Measurements from ENCODE around the gene IFIT1.
"Not testable (repeated sequence)": the region's sequence is repeated elsewhere in the genome, so short reads cannot be mapped to it uniquely, and the experiment has no call there.

IFIT1 gene

DNA sequence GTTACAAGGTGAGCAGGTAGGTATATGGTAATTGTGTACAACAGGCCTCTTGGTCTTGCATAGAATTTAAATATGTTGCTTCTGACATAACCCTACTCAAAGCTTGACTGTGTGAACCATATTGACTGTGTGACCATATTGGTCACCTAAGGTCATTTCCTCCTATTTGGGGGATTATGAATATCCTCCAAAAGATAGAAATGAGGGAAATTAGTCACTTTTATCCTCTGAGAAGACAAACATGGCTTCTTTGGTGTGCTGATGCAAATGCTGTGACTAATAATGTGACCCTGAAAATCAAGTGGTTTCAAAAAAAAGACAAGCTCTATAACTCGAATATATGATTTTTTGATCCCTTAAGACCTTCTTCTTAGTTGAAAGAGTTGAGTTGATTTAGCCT is 49.9 kb downstream of the IFIT1 start:
- DNase-seq = no peak

- DNase-seq = not testable (repeated sequence)
Measured at GRCh38 chr10:89444819-89445218, 52.4 kb downstream of the IFIT1 start.

- DNase-seq = no peak
Measured at GRCh38 chr10:89450901-89451300, 58.5 kb downstream of the IFIT1 start.

DNA sequence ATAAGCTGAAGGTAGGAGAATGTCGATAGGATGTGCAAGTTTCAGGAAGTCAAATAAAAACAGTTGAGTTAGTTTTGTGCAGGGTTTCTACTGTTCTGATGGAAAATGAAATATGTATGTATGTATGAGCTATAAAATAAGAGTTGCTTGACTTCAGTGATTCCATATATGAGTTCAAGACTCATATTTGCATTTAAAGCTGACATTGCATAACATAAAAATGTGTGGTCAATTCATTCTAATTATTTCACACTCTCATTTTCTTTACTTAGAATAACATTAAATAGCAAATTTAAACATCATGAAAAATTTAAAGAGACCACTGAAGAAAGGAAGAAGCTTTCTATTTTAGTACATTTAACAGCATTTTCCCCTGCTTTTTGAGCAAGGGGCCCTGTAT is 59.8 kb downstream of the IFIT1 start:
- DNase-seq = no peak

DNA sequence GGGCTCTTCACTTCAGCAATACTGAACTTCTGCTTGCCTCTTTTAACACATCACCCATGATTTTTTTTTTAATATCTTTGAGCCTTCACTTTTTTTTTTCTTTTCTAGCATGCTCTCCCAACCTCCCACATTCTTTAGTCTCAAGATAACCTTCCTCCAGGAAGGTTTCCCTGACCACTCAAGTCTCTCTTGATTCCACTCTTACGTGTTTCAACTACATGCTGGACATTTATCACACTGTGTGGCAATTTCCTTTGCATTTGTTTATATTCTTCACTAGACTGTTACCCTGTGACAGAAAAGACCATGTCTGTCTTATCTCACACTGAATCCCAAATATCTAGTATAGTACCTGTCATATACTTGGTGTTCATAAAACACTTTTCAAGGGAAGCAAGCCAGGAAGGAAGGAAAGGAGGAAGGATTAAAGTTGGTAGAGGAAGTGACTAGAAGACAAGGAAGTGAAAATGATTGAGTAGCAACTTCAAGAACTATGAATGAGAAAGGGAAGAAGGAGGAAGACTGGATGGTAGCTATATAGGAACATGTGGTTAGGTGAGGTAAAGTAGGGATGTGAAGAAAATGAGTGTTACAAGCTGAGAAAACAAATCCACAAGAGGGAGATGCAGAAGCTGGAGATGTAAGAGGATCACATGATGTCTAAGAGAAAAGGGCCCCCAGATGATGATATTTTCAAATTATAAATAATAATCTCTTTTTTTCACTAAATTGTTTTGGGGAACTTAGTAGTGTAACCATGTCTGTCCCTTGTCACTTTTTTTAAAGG is 62.3 kb downstream of the IFIT1 start:
- no peak for DNase-seq
